GM12878 (cell line): ENCODE data around the gene ZNF576. TPM values are rescaled to one million over a fixed set of nuclear protein-coding genes. Genes with fewer than 3 reads are reported as not detected.

Experiments
- ATAC-seq: fragments of 200-7000 bp; cut with Tn5 transposase; 3 replicates; pipeline ENCODE4 v1.9.1; 2020; ENCODE audit warnings: mild to moderate bottlenecking, moderate library complexity
- BruUV-seq: library from RNA; stranded (reverse); fragments of 400-500 nt; replicated peaks from 2 replicates; lab custom pipeline; 2021; lab: Mats Ljungman, UMichigan
- CTCF ChIA-PET: fragments of 300-600 bp; sonication (Branson Sonifier 250); formaldehyde crosslinking; extraction: SDS; loops from one replicate; lab custom pipeline; 2021; ENCODE audit warnings: inconsistent platforms; lab: Yijun Ruan, JAX
- POLR2A ChIA-PET: fragments of 350-600 bp; formaldehyde crosslinking; extraction: SDS; loops from one replicate; lab custom pipeline; 2021; ENCODE audit warnings: inconsistent platforms; lab: Charles Lee
- RAD21 ChIA-PET: fragments of 300-600 bp; sonication (Branson Sonifier 250); formaldehyde crosslinking; loops from one replicate; lab custom pipeline; 2023; ENCODE audit warnings: antibody characterized with exemption; ENCODE audit not compliant: unreplicated experiment; lab: Charles Lee
- SMC1A ChIA-PET: fragments of 300-600 bp; sonication (Branson Sonifier 250); formaldehyde crosslinking; loops from one replicate; lab custom pipeline; 2023; ENCODE audit not compliant: unreplicated experiment, uncharacterized antibody; lab: Charles Lee
- DNase-seq: peaks from one replicate; pipeline ENCODE4 v3.0.0-alpha.2; 2011; ENCODE audit warnings: low read depth, low spot score
- FAIRE-seq: peaks from 3 replicates; lab custom pipeline; 2011; peaks lifted over from hg19 to GRCh38; lab: Jason Lieb, UNC
- H2AFZ ChIP-seq: 2 replicates; pipeline ENCODE4 v1.6.0; 2011; ENCODE audit warnings: low read depth, low read length, control low read depth; ENCODE audit not compliant: control insufficient read depth
- H3K27ac ChIP-seq: 2 replicates; pipeline ENCODE4 v1.5.1; 2011; ENCODE audit warnings: control low read depth; ENCODE audit not compliant: control insufficient read depth, insufficient read depth
- H3K27me3 ChIP-seq, 2 experiments: replicated peaks in 1 of 2; 2 replicates each; pipeline versions ENCODE4 v1.6.0 to v1.6.1; 2011; ENCODE audit warnings: low read length in 1 of 2; ENCODE audit not compliant: control insufficient read depth in 2 of 2, insufficient read depth in 2 of 2
- H3K36me3 ChIP-seq, 2 experiments: 2 replicates each; pipeline ENCODE4 v1.5.1; 2011; ENCODE audit warnings: low read length in 1 of 2; ENCODE audit not compliant: control insufficient read depth in 2 of 2, insufficient read depth in 2 of 2
- H3K4me1 ChIP-seq: 2 replicates; pipeline ENCODE4 v1.6.1; 2011; ENCODE audit warnings: mild to moderate bottlenecking, low read length, moderate library complexity, mixed read lengths; ENCODE audit not compliant: control insufficient read depth, insufficient read depth
- H3K4me2 ChIP-seq: 2 replicates; pipeline ENCODE4 v1.6.0; 2011; ENCODE audit warnings: control low read depth; ENCODE audit not compliant: control insufficient read depth, insufficient read depth
- H3K4me3 ChIP-seq: fragments of 200-600 bp; sonication (generic); 2 replicates; pipeline ENCODE4 v1.5.1; 2016
- H3K79me2 ChIP-seq: 2 replicates; pipeline ENCODE4 v1.6.0; 2011; ENCODE audit warnings: low read length; ENCODE audit not compliant: control insufficient read depth, insufficient read depth
- H3K9ac ChIP-seq: 2 replicates; pipeline ENCODE4 v1.8.0; 2011; ENCODE audit warnings: low read length, control low read depth, mixed read lengths; ENCODE audit not compliant: control insufficient read depth, insufficient read depth
- H3K9me3 ChIP-seq: replicated peaks from 3 replicates; pipeline ENCODE4 v1.5.1; 2011; ENCODE audit warnings: mild to moderate bottlenecking, low read length; ENCODE audit not compliant: control insufficient read depth, insufficient read depth
- H4K20me1 ChIP-seq: 2 replicates; pipeline ENCODE4 v1.6.0; 2011; ENCODE audit not compliant: control insufficient read depth, insufficient read depth
- ATF7 ChIP-seq: fragments of 450-650 bp; IDR thresholded peaks from 2 replicates; pipeline ENCODE4 v1.6.1; 2016; ENCODE audit warnings: low read depth, mild to moderate bottlenecking
- CHD1 ChIP-seq: IDR thresholded peaks from 2 replicates; pipeline ENCODE4 v1.6.1; 2012; ENCODE audit warnings: low read depth, low read length, improper control_type of control experiment
- CREB1 ChIP-seq: IDR thresholded peaks from 2 replicates; pipeline ENCODE4 v1.6.1; 2012; ENCODE audit warnings: low read depth, mild to moderate bottlenecking, inconsistent platforms
- EP300 ChIP-seq, 2 experiments: fragments of 150-350 bp in 1 of 2; IDR thresholded peaks; 2 replicates each; pipeline ENCODE4 v1.6.1; 2011 to 2012; ENCODE audit warnings: low read depth in 2 of 2, low read length in 2 of 2, borderline replicate concordance in 1 of 2, improper control_type of control experiment in 1 of 2, inconsistent platforms in 1 of 2; ENCODE audit not compliant: control insufficient read depth in 1 of 2
- EZH2 ChIP-seq: IDR thresholded peaks from 2 replicates; pipeline ENCODE4 v1.6.1; 2012; ENCODE audit warnings: low read depth, mild to moderate bottlenecking, control low read depth, inconsistent platforms, low read length, borderline replicate concordance; ENCODE audit not compliant: control insufficient read depth
- FOXK2 ChIP-seq: fragments of 450-650 bp; IDR thresholded peaks from 2 replicates; pipeline ENCODE4 v1.6.1; 2017; ENCODE audit warnings: mild to moderate bottlenecking, moderate library complexity
- GABPA ChIP-seq: IDR thresholded peaks from 2 replicates; pipeline ENCODE4 v1.6.1; 2014; ENCODE audit warnings: antibody characterized with exemption, low read depth, mild to moderate bottlenecking, inconsistent platforms
- JUNB ChIP-seq: IDR thresholded peaks from 2 replicates; pipeline ENCODE4 v1.6.1; 2016; ENCODE audit warnings: antibody characterized with exemption, mild to moderate bottlenecking
- MTA3 ChIP-seq: IDR thresholded peaks from 2 replicates; pipeline ENCODE4 v1.6.1; 2012; ENCODE audit warnings: low read length, inconsistent platforms, borderline replicate concordance
- MXI1 ChIP-seq: fragments of 150-350 bp; IDR thresholded peaks from 2 replicates; pipeline ENCODE4 v1.6.1; 2011; ENCODE audit warnings: low read depth, mild to moderate bottlenecking, inconsistent platforms, low read length, improper control_type of control experiment
- NFXL1 ChIP-seq: fragments of 450-650 bp; IDR thresholded peaks from 2 replicates; pipeline ENCODE4 v1.6.1; 2017; ENCODE audit warnings: antibody characterized with exemption, mild to moderate bottlenecking, borderline replicate concordance
- NR2C2 ChIP-seq: IDR thresholded peaks from 2 replicates; pipeline ENCODE4 v1.6.1; 2011; ENCODE audit warnings: borderline replicate concordance, low read depth; ENCODE audit not compliant: control insufficient read depth, insufficient read length
- NR2F1 ChIP-seq: fragments of 450-650 bp; conservative IDR thresholded peaks from 2 replicates; pipeline ENCODE4 v1.6.1; 2017; ENCODE audit warnings: mild to moderate bottlenecking
- PAX8 ChIP-seq: fragments of 450-650 bp; IDR thresholded peaks from 2 replicates; pipeline ENCODE4 v1.6.1; 2017; ENCODE audit warnings: mild to moderate bottlenecking, moderate library complexity
- SMAD1 ChIP-seq: fragments of 450-650 bp; IDR thresholded peaks from 2 replicates; pipeline ENCODE4 v1.6.1; 2018; ENCODE audit warnings: mild to moderate bottlenecking, low read depth; ENCODE audit not compliant: partially characterized antibody
- SRF ChIP-seq, 2 experiments: IDR thresholded peaks; 2 replicates each; pipeline ENCODE4 v1.6.1; 2011; ENCODE audit warnings: low read depth in 2 of 2, low read length in 2 of 2, mild to moderate bottlenecking in 1 of 2, moderate library complexity in 1 of 2
- SUPT20H ChIP-seq: IDR thresholded peaks from 2 replicates; pipeline ENCODE4 v1.6.1; 2011; ENCODE audit warnings: low read depth, mild to moderate bottlenecking, low read length, moderate library complexity, borderline replicate concordance; ENCODE audit not compliant: control insufficient read depth
- SUZ12 ChIP-seq: fragments of 200-600 bp; sonication (generic); IDR thresholded peaks from one replicate; pipeline ENCODE4 v1.6.1; 2018; ENCODE audit warnings: antibody characterized with exemption, mild to moderate bottlenecking; ENCODE audit not compliant: unreplicated experiment
- TCF12 ChIP-seq: IDR thresholded peaks from 2 replicates; pipeline ENCODE4 v1.6.1; 2011; ENCODE audit warnings: low read depth, mild to moderate bottlenecking, low read length
- WGBS: methylation state at CpG from one replicate; pipeline ENCODE4 v1.1.6; 2016; ENCODE audit warnings: low lambda C conversion rate; ENCODE audit not compliant: insufficient replicate concordance, insufficient coverage; ENCODE audit errors: missing lambda C conversion rate; 5-methylcytosine and 5-hydroxymethylcytosine counted together
- in situ Hi-C: fragments of 300-500 bp; cut with MboI; formaldehyde crosslinking; loops from 9 replicates; pipeline ENCODE4 v1.14.3; 2018; ENCODE audit warnings: mixed read lengths
- intact Hi-C: fragments of 100-400 bp; cut with micrococcal nuclease; formaldehyde crosslinking; loops from one replicate; pipeline ENCODE4 v1.14.2; 2022; ENCODE audit not compliant: unreplicated experiment
- polyA plus RNA-seq, 11 experiments: library from polyadenylated mRNA; depleted of rRNA in 4 of 11; unstranded in 6 of 11; stranded (reverse) in 5 of 11; fragments of >200 nt; fragmentation: Nextera tagmentation in 4 of 11; fragmentation: Illumina TruSeq in 1 of 11; extraction: Ambion mirVana in 4 of 11; extraction: Trizol in 1 of 11; gene quantifications; 1 replicate in 1 of 11; 2 replicates in 10 of 11; pipeline versions ENCODE4 v1.2.1 to v1.2.3, GENCODE V29; 2011 to 2016; ENCODE audit warnings: inconsistent platforms in 2 of 11, missing spikeins in 2 of 11, low read depth in 1 of 11
- total RNA-seq, 4 experiments: library from RNA; depleted of rRNA in 3 of 4; stranded (reverse); fragments of >200 nt in 3 of 4; fragmentation: Illumina TruSeq in 1 of 4; extraction: Trizol in 1 of 4; gene quantifications; 2 replicates each; pipeline versions ENCODE4 v1.2.1 to v1.2.3, GENCODE V29; 2013 to 2021
- TF ChIP-seq, protein P1 (sequence below): fragments of 450-650 bp; IDR thresholded peaks from 2 replicates; pipeline ENCODE4 v1.6.1; 2017; ENCODE audit warnings: antibody characterized with exemption, mild to moderate bottlenecking, moderate library complexity
- TF ChIP-seq, protein P2 (sequence below): fragments of 450-650 bp; IDR thresholded peaks from 2 replicates; pipeline ENCODE4 v1.6.1; 2017; ENCODE audit warnings: low read depth, mild to moderate bottlenecking, moderate library complexity

The ZNF576 gene
- total and polyA plus RNA-seq, 10 of the 15 experiments (the other 5 are each of a cell fraction or from before 2014, with no cell fraction given): 7.4 to 29.8 (median 14.3) TPM

DNA sequence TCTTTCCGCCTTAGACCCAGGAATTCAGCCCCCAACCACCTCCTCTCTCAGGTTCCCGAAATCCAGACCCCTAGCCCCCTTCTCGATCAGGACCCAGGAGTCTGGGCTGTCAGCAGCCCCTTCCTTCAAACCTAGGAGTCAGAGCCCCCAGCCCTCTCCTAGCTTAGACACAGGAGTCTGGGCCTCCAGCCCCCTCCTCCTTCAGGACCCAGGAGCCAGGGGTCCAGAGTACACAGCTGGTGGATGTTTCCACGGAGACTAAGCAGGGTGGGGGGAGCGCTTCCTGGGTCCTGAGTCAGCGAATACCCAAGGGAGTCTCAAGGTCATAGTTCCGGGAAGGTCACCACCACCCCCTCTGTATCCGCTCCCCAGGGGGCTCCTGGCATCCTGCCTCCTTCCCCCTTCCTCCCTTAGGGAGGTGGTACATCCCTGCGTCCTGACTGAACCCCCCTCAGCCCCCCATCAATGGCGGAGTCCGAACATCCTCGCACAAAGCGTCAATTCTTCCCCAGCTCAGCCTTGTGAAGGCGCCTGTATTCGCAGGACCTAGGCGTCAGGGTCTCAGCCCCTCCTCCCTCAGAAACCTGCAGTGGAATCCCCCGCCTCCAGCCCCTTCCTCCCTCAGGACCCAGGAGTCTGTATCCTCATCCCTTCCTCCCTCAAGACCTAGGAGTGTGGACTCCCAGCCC lies 38.6 kb downstream of the ZNF576 start:
- Histone ChIP-seq H3K79me2 (no peaks in the 10 kb centered on the region), H3K4me3 (no peak overlapping the region), H2AFZ (no peak overlapping the region; the same call in 1 of the 2 replicates), H4K20me1 (no peaks in the 10 kb centered on the region), H3K27me3 (peaks cover 8 to 11% of the 10 kb centered on the region in 2 experiments), H3K4me2 (no peak overlapping the region), H3K9me3 (no peaks in the 10 kb centered on the region), H3K9ac (no peak overlapping the region), H3K36me3 (no peaks in the 10 kb centered on the region), H3K4me1 (peaks cover 5% of the 10 kb centered on the region), H3K27ac (no peak overlapping the region)
- FAIRE-seq: no peak
- POLR2A ChIA-PET: no interaction called here
- RAD21 ChIA-PET: no interaction called here
- CTCF ChIA-PET: interaction anchor here (1.6 kb wide), 1 partner anchor 115 kb away, joined by 4 read pairs; no protein-coding TSS in a partner anchor
- intact Hi-C loops: no loop called here
- ATAC-seq: no peak
- no peak for DNase-seq
- SMC1A ChIA-PET: no interaction called here
- under 1% methylated on average over 17 of the region's 17 CpGs for WGBS
- in situ Hi-C loops: no loop called here
- BruUV-seq: no TSS peak
- TF ChIP-seq SMAD1 (no peak), GABPA (no peak), JUNB (no peak), NFXL1 (no peak), ATF7 (peak; percentile 43; the same call in 1 of the 2 replicates), NR2F1 (no peak), CREB1 (no peak), CHD1 (no peak), EP300 (IDR thresholded peaks at IDR 0.05; ENCODE audit: borderline replicate concordance in 1 of 2, control insufficient read depth in 1 of 2, low read depth in 2 of 2, low read length in 2 of 2) (no peak), SUPT20H (no peak), SUZ12 (no peak), MXI1 (no peak), MTA3 (no peak), EZH2 (no peak), TCF12 (no peak), FOXK2 (peak; percentile 84), NR2C2 (no peak), PAX8 (no peak), SRF (IDR thresholded peaks at IDR 0.05; ENCODE audit: low read depth in 2 of 2, low read length in 2 of 2) (no peak)
- TF ChIP-seq, protein P1, sequence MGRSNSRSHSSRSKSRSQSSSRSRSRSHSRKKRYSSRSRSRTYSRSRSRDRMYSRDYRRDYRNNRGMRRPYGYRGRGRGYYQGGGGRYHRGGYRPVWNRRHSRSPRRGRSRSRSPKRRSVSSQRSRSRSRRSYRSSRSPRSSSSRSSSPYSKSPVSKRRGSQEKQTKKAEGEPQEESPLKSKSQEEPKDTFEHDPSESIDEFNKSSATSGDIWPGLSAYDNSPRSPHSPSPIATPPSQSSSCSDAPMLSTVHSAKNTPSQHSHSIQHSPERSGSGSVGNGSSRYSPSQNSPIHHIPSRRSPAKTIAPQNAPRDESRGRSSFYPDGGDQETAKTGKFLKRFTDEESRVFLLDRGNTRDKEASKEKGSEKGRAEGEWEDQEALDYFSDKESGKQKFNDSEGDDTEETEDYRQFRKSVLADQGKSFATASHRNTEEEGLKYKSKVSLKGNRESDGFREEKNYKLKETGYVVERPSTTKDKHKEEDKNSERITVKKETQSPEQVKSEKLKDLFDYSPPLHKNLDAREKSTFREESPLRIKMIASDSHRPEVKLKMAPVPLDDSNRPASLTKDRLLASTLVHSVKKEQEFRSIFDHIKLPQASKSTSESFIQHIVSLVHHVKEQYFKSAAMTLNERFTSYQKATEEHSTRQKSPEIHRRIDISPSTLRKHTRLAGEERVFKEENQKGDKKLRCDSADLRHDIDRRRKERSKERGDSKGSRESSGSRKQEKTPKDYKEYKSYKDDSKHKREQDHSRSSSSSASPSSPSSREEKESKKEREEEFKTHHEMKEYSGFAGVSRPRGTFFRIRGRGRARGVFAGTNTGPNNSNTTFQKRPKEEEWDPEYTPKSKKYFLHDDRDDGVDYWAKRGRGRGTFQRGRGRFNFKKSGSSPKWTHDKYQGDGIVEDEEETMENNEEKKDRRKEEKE: peak; percentile 66; the same call in 1 of the 2 replicates
- TF ChIP-seq, protein P2, sequence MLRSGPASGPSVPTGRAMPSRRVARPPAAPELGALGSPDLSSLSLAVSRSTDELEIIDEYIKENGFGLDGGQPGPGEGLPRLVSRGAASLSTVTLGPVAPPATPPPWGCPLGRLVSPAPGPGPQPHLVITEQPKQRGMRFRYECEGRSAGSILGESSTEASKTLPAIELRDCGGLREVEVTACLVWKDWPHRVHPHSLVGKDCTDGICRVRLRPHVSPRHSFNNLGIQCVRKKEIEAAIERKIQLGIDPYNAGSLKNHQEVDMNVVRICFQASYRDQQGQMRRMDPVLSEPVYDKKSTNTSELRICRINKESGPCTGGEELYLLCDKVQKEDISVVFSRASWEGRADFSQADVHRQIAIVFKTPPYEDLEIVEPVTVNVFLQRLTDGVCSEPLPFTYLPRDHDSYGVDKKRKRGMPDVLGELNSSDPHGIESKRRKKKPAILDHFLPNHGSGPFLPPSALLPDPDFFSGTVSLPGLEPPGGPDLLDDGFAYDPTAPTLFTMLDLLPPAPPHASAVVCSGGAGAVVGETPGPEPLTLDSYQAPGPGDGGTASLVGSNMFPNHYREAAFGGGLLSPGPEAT: no peak
